ENCODE measurements around the gene PLAAT4. TPM values are rescaled to one million over a fixed set of nuclear protein-coding genes. Genes with fewer than 3 reads are reported as not detected.
"Not testable (repeated sequence)": the region's sequence is repeated elsewhere in the genome, so short reads cannot be mapped to it uniquely, and the experiment has no call there.

PLAAT4 gene
- total RNA-seq, 1 donor from 2014 or later, result 56.7 TPM

GRCh38 chr11:63511048-63511748 lies 25.4 kb upstream of the PLAAT4 start:
- no peak for DNase-seq (ENCODE audit: low spot score)

DNA sequence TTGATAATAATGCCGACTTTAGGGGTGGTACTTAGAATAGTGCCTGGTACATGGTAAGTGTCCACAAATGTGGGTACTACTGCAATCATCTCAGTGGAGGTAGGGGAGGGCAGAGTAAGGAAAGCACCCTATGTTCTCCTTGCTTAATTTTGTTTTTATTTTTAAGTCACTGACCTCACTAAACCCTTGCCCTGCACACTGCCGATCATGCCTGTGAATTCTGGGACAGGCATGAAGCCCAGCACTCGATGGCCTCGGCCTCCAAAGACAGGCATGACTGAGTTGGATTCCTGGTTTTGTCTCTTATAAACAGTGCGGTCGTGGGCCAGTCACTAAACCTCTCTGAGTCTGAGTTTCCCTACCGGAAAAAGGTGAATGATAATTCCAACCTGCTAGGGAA lies 23.8 kb upstream of the PLAAT4 start:
- DNase-seq (ENCODE audit: low spot score), result no peak

GRCh38 chr11:63516109-63516508 lies 20.5 kb upstream of the PLAAT4 start:
- DNase-seq (ENCODE audit: low spot score), result no peak

DNA sequence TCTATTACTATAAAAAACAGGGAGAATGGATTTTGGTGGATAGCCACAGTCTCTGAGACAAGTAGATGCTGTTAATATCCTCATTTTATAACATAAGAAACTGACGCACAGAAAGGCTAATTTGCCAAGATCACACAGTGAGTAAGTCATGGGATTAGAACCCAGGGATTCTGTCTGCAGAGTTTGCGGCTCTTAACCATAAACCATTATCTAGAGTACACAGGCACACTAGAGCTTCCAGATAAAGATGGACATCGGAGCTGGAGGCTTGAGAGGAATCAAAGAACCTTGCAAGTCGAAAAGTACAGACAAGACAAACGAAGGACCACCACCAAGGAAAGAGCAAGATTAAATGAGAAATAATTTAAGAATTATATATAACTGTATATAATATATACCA lies 19.5 kb upstream of the PLAAT4 start:
- DNase-seq (ENCODE audit: low spot score), result no peak

- DNase-seq (ENCODE audit: low spot score), result no peak
These were observed 18.1 kb upstream of the PLAAT4 start for GRCh38 chr11:63518548-63518947.

DNA sequence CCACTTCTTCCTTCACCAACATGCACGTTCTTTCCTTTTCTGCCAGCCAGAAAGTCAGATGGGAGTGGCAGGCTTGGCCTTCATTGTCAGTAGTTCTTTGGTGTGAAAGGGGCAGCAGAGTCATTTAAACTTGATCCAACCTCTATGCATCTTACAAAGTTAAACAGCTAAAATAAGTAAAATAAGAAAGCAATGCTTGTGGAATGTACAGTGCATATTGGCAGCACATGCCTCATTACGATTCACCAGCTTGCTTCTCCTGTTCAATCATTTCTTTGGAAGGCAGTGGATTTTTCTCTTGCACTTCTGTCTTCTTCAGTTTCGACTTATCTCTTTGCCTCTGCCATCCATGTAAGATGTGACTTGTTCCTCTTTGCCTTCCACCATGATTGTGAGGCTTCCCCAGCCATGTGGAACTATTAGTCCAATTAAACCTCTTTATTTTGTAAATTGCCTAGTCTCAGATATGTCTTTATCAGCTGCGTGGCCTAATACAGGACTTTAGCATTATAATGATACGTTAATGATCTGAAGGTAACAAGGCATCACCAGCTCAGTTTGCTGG lies 15.9 kb upstream of the PLAAT4 start:
- DNase-seq (ENCODE audit: low spot score), result no peak

GRCh38 chr11:63521896-63522295 lies 14.7 kb upstream of the PLAAT4 start:
- no peak for DNase-seq (ENCODE audit: low spot score)

DNA sequence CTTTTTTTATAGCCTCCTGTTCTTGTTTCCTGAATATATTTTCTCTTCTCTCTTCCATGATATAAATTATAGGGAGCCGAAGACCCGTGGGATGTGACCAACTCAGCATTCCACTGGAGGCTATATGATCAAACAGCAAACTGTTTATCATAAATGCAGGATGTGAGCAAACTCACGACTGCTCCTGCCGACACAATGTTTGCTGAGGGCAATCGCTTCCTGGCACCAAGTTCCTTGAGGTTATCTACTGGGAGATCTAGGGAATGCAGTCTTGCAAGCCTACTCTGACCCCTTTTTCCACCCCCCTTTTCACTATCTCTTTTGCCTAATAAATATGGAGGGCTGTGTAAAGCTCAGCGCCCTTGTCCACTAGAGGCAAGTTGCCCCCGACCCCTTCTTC lies 13.5 kb upstream of the PLAAT4 start:
- no peak for DNase-seq (ENCODE audit: low spot score)

- DNase-seq (ENCODE audit: low spot score), result no peak
These were observed 8.9 kb upstream of the PLAAT4 start for GRCh38 chr11:63527667-63528066.

GRCh38 chr11:63528156-63528555 lies 8.5 kb upstream of the PLAAT4 start:
- DNase-seq (ENCODE audit: low spot score), result not testable (repeated sequence)

GRCh38 chr11:63528729-63529278 lies 7.8 kb upstream of the PLAAT4 start:
- not testable (repeated sequence) for DNase-seq (ENCODE audit: low spot score)

DNA sequence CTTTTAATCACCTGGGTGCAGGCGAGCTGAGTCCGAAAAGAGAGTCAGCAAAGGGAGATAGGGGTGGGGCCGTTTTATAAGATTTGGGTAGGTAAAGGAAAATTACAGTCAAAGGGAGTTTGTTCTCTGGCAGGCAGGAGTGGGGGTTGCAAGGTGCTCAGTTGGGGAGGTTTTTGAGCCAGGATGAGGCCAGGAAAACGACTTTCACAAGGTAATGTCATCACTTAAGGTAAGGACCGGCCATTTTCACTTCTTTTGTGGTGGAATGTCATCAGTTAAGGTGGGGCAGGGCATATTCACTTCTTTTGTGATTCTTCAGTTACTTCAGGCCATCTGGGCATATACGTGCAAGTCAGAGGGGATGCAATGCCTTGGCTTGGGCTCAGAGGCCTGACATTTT lies 7.2 kb upstream of the PLAAT4 start:
- not testable (repeated sequence) for DNase-seq (ENCODE audit: low spot score)

DNA sequence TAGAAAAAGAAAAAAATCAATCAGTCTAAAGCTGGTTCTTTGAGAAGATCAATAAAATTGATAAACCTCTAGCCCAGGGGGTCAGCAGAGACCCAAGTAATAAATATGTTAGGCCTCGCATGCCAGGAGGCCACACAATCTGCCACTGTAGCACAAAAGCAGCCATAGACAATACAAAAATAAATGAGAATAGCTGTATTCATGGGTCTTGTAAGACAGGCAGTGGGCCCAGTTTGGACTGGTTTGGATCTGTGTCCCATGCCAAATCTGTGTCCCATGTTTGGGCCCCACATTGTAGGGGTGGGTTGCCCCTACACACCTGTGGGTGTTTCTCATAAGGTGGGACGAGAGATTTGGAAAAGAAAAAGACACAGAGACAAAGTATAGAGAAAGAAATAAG lies 6.6 kb upstream of the PLAAT4 start:
- DNase-seq (ENCODE audit: low spot score), result no peak

DNA sequence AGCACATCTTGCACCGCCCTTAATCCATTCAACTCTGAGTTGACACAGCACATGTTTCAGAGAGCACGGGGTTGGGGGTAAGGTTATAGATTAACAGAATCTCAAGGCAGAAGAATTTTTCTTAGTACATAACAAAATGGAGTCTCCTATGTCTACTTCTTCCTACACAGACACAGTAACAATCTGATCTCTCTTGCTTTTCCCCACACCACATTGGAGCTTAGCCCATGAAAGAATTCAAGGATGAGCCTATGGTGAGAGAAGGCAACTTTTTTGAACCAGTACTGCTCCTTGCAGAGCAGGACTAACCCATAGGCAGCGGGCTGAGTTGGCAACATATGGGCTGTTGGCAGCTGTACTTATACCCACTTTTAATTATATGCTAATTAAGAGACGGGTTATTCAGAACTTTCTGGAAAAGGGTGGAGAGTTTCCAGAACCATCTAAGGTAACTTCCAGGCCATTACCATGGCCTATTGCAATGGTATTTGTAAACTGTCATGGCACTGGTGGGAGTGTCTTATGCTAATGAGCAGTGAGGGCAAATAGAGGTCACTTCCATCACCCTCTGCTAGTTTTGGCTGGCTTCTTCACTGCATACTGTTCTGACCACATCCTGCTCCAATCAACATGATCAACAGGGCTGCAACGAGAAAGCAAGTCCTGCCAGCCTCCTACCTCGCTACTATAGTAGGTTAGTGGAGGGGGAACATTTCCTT lies 5.4 kb upstream of the PLAAT4 start:
- peak; percentile 72 for DNase-seq (ENCODE audit: low spot score)

DNA sequence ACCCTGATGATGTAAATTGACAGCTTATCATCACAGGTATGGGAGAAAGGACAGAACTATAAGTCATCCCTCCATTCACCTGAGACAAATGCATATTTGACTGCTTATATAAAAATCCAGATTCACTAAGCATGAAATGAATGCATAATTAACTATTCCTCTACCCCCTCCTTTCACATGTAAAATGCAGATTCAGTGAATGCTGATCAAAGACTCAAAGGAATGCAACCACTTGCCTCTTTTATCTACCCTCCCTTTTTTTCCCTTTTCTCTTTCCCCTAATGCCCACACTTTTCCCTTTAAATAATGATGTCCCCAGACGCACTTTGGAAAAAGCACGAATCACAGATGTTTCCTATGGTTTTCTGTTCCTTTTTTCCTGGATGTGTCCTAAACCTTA lies 4.5 kb upstream of the PLAAT4 start:
- no peak for DNase-seq (ENCODE audit: low spot score)

DNA sequence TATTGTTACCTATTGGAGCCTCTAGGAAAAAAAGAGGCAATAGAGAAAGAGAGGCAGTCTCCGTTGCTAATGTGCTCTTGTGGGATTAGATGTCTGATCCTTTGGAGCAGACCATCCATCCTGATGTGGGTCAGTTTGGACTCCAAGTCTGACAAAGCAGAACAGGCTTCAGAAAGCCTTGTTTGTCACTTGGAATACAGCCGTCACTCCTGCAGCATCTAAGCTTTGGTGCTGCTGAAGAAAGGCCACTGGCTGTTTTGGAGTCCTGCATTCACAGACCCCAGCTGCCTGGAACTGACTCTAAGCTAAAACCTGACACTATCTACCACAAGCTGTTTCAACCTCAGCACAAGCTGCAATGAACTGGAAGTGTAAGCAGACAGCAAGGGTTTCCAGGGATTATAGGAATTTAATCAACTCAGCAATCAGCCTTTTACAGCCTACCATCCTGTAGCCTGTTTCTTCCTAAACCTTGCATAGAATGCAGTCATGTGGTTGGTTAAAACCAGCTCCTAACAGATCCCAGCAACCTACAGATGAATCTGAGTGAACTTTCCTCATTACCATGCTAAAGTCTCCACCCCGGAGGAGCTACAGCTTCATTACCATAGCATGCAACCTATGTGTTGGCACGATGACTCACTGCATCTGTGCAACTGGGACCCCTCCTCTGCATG lies 3.7 kb upstream of the PLAAT4 start:
- DNase-seq (ENCODE audit: low spot score), result no peak

DNA sequence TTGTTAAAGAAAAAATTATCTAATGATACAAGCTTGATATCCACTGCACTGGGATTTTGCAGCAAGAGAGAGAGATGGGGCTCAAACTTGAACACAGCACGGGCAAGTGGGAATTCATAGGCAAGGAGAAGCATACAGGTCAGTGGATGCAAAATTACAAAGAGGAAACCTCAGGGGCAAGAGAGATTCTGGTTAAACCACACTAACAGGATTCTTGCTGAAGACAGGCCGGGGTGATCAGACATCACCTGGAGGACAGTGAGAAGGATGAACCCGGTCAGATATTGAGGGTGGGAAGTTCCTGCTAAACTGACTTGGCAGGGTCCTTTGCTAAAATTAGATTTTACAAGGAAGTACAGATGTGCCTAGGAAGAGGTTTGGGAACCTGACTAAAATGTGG lies 2.5 kb upstream of the PLAAT4 start:
- no peak for DNase-seq (ENCODE audit: low spot score)

- DNase-seq (ENCODE audit: low spot score), result no peak
These were observed 1.6 kb upstream of the PLAAT4 start for GRCh38 chr11:63534895-63535461.

- DNase-seq (ENCODE audit: low spot score), result no peak
These were observed 874 bp upstream of the PLAAT4 start for GRCh38 chr11:63535734-63536133.

DNA sequence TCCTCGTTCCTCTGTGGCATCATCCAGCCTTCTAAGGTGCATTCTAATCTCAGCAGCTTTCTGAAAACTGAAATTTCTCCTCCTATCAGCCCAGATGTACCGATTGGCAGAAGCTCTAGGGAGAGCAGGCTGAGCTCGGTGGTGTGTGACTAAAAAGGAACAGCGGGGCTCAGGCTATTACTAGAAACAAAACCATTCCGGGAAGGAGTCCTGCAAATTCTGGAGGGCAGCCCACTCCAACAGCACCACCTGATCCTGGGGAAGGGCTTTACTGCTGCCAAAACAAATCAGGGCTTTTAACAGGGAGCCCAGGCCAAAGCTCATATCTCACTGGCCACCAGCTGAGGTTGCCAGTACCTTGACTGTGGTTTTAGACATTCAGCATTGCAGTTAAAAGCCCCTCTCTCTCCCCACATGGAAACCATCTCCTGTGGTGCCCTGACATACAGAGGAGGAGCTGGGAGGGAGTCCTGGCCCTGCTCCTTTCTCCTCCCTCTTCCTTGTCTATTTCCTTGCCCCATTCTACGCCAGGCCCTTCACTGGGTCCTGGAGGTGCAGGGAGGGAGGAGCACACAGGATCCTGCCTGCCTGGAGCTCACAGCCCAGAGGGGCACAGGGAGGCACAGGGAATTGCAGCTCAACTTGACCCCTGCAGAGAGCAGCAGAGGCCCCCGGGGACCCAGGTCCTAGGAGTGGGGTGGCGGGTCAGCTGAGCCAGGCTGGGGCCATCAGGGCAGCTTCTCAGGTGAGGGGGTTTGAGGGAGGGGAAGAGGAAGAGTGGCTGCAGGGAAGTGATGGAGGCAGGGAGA lies 889 bp downstream of the PLAAT4 start:
- DNase-seq (ENCODE audit: low spot score), result peak; percentile 88

DNA sequence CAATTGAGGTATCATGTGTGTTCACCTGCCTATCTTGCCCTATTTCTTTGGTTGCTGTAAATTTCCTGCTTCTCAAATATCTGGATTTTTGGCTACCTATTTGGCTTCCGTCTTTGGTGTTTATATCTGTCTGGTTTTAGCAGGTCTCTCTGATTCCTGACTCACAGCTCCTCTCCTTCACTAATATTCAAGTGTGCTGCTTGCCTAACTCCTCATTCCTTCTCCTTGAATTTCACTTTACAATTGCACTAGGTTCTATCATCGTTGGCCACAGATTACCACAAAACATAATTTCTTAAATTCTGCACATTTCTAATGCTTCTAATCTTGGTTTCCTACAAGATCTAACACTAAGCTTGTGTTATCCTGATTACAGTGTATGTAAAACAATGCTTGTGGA lies 5.9 kb downstream of the PLAAT4 start:
- not testable (repeated sequence) for DNase-seq (ENCODE audit: low spot score)
